HG03139 (cell line): ENCODE measurements around the gene UFD1.

ENCODE experiments used
- ATAC-seq: cut with Tn5 transposase; IDR thresholded peaks from one replicate; pipeline ENCODE4 v1.9.1; 2021; ENCODE audit not compliant: unreplicated experiment

The UFD1 gene

DNA sequence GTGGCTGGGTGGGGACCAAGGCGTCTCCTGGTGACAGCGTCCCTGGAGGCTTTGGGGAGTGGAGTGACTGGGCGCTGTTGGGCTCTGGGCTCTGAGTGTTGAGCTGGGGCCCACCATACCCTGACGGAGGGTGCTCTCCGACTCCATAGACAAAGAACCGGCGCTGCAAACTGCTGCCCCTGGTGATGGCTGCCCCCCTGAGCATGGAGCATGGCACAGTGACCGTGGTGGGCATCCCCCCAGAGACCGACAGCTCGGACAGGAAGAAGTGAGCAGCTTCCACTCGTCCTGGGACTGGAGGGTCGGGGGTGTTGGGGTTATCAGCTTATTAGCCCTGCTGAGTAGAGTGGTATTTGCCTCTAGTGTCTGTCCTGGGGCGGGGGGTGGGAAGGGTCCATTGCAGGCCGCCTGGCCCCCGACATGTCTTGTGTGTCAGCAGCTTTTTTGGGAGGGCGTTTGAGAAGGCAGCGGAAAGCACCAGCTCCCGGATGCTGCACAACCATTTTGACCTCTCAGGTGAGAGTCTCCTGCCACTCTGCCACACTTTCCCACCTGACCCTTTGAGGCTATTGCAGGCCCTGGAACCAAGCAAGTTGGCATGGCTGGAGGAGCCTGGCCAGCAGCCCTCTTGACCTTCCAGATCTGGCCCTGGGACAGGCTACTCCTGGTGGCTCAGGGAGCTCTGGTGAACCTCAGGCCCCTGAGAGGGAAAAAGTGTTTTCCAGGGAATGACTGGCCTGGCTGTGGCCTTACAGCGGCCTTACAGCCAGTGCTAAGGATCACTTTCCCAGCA is 37.6 kb upstream of the UFD1 start:
- ATAC-seq = no peak

DNA sequence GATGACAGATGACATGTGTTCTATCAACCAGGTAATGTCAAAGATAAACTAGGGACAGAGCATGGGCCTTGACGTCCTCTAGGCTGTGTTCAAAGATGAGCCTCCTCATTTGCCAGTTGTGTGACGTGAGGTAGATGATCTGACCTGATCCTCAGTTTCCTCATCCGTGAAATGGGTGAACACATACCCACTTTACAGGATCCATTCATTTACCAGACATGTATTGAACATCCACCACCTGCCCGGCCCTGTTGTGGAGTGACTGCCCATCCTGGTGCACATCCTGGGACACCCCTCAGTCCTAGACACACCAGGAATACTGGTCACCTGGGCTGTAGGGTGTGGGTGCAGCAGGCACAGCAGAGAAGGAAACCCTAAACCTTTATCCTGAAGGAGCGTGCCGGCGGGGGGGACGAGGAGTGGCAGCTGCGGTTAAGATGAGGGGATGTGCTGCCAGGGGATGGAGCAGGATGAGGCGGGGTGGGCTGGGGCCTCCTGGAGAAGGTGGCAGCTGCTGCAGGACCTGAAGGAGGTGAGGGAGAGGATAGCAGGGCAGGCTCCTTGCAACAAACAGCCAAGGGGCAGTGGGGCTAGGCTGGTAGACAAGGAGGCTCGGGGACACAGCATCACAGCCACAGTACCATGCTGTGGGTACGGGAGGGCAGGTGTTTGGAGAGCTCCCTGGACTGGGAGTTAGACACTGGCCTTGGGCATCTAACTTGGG is 36.8 kb upstream of the UFD1 start:
- ATAC-seq = no peak

DNA sequence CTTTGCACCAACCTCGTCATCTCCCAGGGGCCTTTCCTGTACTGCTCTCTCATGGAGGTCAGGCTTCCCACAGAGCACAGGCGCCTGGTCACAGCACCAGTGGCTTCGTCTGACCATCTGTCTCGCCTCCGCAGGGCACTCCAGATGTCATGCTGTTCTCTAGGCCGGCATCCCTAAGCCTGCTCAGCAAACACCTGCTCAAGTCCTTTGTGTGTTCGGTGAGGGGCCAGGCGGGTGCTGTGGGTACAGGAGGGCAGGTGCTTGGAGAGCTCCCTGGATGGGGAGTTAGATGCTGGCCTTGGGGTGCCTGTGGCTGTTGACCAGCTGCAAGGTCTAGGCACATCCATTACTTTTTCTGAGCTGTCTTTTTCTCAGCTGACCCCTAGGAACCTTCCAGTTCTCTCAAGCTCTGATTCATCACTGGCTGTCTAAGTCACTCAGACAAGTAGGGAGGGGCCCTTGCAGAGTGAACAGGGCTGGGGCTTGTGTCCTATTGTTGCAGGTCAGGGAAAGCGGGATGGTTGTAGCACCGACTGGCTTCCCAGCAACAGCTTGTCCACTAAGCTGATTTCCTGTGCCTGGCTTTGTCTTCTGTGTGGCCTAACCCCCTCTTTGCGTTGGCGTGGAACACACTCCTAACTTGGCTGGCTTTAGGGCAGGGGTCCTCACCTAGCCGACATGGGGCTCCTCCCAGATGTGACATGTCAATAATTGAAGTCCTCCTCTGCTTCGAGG is 36.0 kb upstream of the UFD1 start:
- ATAC-seq = no peak

DNA sequence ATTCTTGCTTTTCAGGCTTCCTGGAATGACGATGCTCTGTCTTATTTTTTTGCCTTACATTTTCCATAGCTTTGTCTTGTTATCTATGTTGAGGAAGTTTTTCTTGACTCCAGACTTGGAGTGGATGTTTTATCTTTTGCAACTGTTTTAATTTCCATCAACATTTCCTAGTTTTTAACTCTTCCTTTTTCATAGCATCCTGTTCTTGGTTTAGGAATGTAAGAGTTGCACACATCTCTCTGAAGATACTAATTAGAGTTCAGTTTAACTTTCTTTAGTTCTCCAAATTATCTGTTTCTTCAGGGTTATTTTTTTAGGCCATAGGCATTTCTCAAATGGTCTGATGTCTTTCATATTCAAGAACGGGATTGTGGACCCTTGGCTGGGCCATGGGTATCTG is 34.8 kb upstream of the UFD1 start:
- ATAC-seq = no peak

DNA sequence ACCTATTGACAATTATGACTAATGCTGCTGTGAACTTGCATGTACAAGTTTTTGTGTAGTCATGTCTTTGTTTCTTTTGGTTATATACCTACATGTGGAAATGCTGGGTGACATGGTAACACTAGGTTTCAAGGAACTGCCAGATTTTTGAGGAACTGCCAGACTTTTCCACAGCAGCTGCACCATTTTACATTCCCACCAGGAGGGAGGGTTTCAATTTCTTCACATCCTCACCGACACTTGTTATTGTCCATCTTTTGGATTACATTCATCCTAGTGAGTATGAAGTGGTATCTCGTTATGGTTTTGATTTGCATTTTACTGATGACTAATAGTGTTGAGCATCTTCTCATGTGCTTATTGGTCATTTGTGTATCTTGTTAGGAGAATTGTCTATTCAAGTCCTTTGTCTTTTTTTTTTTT is 31.9 kb upstream of the UFD1 start:
- ATAC-seq = no peak

DNA sequence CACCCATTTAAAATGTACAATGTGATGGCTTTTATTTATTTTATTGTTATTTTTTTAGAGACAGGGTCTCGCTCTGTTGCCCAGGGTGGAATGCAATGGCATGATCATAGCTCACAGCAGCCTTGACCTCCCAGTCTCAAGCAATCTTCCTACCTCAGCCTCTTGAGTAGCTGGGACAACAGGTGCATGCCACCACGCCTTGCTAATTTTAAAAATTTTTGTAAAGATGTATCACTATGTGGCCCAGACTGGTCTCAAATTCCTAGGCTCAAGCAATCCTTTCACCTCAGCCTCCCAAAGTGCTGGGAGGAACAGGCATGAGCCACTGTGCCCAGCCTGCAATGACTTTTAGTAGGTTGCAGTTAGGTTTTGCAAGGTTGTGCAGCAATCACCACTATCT is 30.9 kb upstream of the UFD1 start:
- no peak for ATAC-seq

DNA sequence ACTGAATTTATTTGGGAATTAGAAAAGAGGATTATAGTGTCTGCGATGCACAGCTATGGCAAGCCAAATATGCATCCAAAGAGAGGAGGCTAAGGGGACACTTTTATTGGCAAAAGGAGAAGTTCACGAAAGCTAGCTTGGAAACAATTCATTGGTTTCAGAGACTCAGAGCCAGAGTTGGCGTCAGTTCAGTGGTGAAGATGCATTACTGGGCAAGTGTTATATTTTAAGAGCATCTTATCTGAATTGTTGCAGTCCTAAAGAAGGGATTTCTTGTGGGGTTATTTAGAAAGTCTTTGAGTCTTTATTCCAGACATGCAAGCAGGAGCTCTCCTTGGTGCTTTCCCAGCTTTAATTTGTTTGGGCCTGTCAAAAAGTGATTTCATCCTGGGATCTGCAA is 30.2 kb upstream of the UFD1 start:
- ATAC-seq = no peak

DNA sequence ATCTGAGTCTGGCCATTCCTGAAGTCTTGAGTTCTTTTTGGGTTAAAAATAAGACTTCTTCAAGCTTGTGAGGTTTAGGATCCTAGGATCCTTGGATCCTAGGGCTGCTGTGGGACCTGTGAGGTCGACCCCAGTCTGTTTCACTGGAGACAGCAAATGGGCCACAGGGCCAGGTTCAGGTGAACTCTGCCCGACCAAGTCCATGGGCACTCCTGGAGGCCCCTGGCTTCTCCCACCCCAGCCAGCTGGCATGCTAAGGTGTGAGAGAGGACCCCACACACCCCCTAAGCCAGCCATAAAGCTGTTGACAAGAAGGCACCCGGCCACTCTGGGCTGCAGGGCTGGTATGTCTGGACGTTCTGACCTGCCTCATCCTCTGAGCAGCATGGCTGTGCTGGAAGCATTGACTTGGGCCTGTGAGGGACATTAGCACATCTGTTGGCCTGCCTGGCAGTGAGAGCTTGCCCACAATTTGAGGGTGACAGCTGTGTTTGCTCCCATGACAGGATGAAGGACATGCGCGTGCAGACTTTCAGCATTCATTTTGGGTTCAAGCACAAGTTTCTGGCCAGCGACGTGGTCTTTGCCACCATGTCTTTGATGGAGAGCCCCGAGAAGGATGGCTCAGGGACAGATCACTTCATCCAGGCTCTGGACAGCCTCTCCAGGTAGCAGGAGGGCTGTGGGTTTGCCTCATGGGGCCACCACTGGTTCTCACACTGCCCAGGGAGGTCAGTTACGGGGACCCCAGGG is 29.2 kb upstream of the UFD1 start:
- ATAC-seq = no peak

- ATAC-seq = no peak
Observed at GRCh38 chr22:19507534-19507861, 28.5 kb upstream of the UFD1 start.

DNA sequence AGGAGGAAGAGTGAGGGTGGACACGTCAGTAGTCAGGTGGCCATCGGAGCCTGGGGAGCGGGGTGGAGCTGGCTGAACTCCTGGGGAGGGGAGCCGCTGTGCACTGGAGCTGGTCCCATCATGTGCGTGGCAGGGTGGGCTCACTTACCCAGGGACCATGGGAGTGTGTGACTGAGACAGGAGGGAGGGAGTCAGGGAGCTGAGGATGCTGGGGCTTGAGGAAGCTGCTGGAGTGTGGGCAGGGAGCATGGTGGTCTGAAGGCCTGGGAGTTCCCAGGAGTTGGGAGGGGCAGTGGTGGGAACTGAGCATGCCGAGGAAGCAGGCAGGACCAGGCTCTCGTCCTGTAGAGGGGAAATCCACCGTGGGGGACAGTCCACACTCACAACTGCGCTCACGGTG is 27.2 kb upstream of the UFD1 start:
- no peak for ATAC-seq

- no peak for ATAC-seq
Observed at GRCh38 chr22:19505735-19506126, 26.7 kb upstream of the UFD1 start.

DNA sequence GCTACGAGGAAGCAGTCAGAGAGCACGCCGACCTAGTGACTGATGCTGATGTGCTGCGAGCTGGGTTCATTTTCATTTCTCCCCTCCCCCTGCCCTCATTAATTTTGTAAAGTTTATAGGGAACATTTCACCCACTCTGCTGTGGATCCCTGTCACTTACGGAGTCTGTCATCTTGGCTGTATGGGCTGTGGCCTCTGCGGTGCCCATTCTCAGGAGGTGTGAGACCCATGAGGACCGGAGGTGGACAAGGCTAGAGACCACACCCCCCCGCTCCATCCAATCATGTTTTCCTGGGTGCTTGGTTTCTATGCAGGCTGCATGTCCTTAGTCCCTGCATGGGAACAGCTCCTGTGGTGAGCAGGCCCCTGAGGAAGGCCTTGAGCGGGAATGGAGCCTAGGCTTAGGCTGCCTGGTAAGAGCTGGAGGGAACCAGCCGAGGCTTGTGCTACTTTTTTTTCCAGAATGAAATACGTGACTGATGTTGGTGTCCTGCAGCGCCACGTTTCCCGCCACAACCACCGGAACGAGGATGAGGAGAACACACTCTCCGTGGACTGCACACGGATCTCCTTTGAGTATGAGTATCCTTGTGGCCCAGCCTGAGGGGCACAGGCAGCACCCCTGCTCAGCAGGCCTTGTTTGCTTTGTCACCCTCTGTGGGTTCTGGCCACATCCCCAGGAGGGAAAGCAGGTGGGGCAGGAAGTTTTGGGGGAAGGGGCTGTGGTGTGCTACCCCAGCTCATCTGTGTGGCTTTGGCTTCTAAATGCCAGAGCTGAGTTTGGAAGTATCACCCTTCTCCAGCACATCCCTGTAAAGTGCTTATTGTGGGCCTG is 26.1 kb upstream of the UFD1 start:
- no peak for ATAC-seq

DNA sequence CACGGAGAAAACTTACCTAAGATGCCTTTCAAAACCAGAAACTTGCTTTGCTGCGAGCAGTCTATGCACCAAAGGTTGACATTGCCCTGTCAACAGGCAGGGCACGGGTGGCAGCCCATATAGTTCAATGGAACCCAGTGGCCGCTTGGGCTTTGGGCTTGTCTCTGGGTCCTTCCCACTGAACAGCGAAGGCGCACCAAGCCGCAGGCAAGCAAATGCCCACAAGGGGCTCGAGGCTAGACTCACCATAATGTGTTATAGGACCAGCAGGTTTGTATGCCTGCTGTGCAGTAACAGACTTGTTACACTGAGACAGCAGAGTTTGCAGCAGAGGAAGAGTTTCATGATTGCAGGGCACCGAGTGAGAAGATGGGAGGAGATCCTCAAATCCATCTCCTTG is 24.9 kb upstream of the UFD1 start:
- no peak for ATAC-seq

GRCh38 chr22:19503367-19503766 is 24.4 kb upstream of the UFD1 start:
- ATAC-seq = no peak

DNA sequence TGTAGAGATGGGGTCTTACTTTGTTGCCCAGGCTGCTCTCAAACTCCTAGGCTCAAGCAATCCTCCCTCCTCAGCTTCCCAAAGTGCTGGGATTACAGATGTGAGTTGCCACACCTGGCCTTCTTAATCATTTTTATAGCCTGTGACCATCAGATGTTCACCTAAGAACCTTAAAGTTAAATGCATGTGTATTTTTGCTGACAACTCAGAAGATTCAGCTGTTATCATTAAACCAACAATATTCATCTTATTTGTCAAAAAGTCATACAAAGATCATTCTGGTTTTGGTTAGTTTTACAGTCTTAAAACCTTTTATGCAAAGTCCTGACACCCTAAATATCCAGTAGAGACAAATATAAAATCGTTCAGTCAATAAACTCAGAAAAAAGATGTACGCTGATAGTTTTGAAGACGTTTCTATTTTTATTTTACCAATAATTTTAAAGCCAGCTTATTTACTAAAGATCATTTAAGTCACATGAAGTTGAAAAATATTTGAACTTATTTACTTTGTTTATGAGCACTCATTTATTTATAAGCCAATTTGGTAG is 23.0 kb upstream of the UFD1 start:
- no peak for ATAC-seq

- no peak for ATAC-seq
Observed at GRCh38 chr22:19499880-19500242, 20.9 kb upstream of the UFD1 start.

GRCh38 chr22:19499236-19499879 is 20.4 kb upstream of the UFD1 start:
- ATAC-seq = no peak

DNA sequence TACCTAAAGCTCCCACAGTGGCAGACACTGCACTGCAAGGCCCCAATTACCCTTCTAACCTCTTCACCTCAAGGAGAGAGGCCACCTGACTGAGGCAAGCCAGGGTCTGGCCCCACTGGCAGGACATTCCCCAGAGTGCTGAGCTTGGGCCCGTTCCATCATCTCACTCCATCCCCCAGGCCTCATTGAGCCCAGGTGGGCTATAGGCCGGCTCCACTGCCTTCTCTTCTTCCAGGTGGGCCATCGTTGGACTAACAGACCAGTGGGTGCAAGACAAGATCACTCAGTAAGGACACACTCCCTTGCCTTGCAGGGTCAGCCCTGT is 19.8 kb upstream of the UFD1 start:
- no peak for ATAC-seq

- ATAC-seq = no peak
Observed at GRCh38 chr22:19498154-19498865, 19.3 kb upstream of the UFD1 start.
